ENCODE results near the gene SLC44A1. TPM values are rescaled to one million over a fixed set of nuclear protein-coding genes. Genes with fewer than 3 reads are reported as not detected.

The SLC44A1 gene
- total and polyA plus RNA-seq, 2 of the 13 experiments (the other 11 are each of a cell fraction or from before 2014, with no cell fraction given): 21.4 to 40.8 TPM

DNA sequence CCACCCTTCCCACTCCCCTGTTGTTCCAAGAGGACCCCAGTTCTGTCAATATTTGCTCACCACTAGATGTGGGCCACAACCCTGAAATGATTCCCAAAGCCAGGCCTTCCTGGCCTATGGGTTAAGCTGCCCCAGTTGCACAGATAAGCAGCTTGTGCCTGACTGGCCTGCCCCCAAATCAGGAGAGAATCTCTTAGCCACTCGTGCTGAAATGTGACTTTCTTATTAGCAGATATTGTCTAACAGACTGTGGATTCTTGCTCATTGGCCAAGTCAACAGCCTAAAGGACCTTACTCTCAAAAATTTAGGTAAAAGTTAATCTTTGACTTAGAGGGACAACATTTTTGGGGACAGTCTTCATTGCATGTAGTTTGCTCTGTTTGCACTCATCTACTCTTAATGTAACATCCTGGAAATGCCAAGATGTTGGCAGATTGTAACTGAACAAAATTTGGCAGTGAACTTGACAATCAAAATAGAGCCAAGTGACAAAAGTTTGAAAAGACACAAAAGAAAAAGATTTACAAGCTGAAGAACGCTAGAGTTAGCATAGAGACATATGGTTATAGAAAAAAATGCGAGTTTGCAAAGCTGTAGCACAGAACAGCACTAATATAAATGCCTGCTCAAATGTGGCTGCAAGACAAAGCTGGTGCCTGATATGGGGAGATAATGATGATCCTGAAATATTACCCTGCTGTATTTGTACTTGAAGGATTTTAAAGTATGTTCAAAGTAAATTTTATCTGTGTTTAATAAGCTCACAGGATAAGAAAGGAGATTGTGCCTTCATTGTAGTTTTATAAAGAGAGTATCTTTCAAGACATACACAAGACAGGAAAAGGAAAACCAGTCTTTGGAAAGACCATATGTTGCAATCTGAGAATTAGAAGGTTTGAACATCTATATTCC lies 174.4 kb downstream of the SLC44A1 start (continued):
- no peak; the same call in none of the 2 replicates for TF ChIP-seq CEBPG (CRISPR knock-in tag; IDR thresholded peaks at IDR 0.05)
- TF ChIP-seq MAFK (conservative IDR thresholded peaks at IDR 0.05 in 1 of 2, IDR thresholded peaks at IDR 0.05 in 1 of 2; ENCODE audit: low read length in 2 of 2): no peak
- TF ChIP-seq ZNF383 (CRISPR knock-in tag; IDR thresholded peaks at IDR 0.05; ENCODE audit: borderline replicate concordance): no peak
- peak; percentile 78; the same call in 1 of the 2 replicates for TF ChIP-seq CCDC6 (CRISPR knock-in tag; IDR thresholded peaks at IDR 0.05)
- no peak for TF ChIP-seq ZSCAN31 (CRISPR knock-in tag; IDR thresholded peaks at IDR 0.05; ENCODE audit: low read depth)
- TF ChIP-seq ZNF788 (CRISPR knock-in tag; IDR thresholded peaks at IDR 0.05; ENCODE audit: borderline replicate concordance): peak; percentile 78; the same call in 1 of the 2 replicates
- TF ChIP-seq ZNF891 (CRISPR knock-in tag; IDR thresholded peaks at IDR 0.05): no peak
- TF ChIP-seq PAWR (CRISPR knock-in tag; IDR thresholded peaks at IDR 0.05; ENCODE audit: borderline replicate concordance): no peak
- no peak for TF ChIP-seq STAG1 (CRISPR knock-in tag; IDR thresholded peaks at IDR 0.05)
- TF ChIP-seq, protein P1, sequence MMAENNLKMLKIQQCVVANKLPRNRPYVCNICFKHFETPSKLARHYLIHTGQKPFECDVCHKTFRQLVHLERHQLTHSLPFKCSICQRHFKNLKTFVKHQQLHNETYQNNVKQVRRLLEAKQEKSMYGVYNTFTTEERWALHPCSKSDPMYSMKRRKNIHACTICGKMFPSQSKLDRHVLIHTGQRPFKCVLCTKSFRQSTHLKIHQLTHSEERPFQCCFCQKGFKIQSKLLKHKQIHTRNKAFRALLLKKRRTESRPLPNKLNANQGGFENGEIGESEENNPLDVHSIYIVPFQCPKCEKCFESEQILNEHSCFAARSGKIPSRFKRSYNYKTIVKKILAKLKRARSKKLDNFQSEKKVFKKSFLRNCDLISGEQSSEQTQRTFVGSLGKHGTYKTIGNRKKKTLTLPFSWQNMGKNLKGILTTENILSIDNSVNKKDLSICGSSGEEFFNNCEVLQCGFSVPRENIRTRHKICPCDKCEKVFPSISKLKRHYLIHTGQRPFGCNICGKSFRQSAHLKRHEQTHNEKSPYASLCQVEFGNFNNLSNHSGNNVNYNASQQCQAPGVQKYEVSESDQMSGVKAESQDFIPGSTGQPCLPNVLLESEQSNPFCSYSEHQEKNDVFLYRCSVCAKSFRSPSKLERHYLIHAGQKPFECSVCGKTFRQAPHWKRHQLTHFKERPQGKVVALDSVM (CRISPR knock-in tag; IDR thresholded peaks at IDR 0.05): no peak
- TF ChIP-seq, protein P2, sequence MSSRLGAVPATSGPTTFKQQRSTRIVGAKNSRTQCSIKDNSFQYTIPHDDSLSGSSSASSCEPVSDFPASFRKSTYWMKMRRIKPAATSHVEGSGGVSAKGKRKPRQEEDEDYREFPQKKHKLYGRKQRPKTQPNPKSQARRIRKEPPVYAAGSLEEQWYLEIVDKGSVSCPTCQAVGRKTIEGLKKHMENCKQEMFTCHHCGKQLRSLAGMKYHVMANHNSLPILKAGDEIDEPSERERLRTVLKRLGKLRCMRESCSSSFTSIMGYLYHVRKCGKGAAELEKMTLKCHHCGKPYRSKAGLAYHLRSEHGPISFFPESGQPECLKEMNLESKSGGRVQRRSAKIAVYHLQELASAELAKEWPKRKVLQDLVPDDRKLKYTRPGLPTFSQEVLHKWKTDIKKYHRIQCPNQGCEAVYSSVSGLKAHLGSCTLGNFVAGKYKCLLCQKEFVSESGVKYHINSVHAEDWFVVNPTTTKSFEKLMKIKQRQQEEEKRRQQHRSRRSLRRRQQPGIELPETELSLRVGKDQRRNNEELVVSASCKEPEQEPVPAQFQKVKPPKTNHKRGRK (CRISPR knock-in tag; IDR thresholded peaks at IDR 0.05): no peak
- TF ChIP-seq KDM3A (CRISPR knock-in tag; IDR thresholded peaks at IDR 0.05; ENCODE audit: low read depth): 0 out of 2 replicates have a peak, but pooled peaks have one; percentile 59
- TF ChIP-seq NFRKB (IDR thresholded peaks at IDR 0.05): no peak
- no peak for TF ChIP-seq ZNF432 (CRISPR knock-in tag; IDR thresholded peaks at IDR 0.05; ENCODE audit: borderline replicate concordance)
- TF ChIP-seq, protein P3, sequence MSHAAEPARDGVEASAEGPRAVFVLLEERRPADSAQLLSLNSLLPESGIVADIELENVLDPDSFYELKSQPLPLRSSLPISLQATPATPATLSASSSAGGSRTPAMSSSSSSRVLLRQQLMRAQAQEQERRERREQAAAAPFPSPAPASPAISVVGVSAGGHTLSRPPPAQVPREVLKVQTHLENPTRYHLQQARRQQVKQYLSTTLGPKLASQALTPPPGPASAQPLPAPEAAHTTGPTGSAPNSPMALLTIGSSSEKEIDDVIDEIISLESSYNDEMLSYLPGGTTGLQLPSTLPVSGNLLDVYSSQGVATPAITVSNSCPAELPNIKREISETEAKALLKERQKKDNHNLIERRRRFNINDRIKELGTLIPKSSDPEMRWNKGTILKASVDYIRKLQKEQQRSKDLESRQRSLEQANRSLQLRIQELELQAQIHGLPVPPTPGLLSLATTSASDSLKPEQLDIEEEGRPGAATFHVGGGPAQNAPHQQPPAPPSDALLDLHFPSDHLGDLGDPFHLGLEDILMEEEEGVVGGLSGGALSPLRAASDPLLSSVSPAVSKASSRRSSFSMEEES (CRISPR knock-in tag; IDR thresholded peaks at IDR 0.05): no peak; the same call in 1 of the 2 replicates
- TF ChIP-seq ZNF577 (CRISPR knock-in tag; IDR thresholded peaks at IDR 0.05; ENCODE audit: borderline replicate concordance, low read depth): no peak
- TF ChIP-seq, protein P4, sequence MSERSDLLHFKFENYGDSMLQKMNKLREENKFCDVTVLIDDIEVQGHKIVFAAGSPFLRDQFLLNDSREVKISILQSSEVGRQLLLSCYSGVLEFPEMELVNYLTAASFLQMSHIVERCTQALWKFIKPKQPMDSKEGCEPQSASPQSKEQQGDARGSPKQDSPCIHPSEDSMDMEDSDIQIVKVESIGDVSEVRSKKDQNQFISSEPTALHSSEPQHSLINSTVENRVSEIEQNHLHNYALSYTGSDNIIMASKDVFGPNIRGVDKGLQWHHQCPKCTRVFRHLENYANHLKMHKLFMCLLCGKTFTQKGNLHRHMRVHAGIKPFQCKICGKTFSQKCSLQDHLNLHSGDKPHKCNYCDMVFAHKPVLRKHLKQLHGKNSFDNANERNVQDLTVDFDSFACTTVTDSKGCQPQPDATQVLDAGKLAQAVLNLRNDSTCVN (CRISPR knock-in tag; IDR thresholded peaks at IDR 0.05; ENCODE audit: borderline replicate concordance): no peak
- TF ChIP-seq NFYC (CRISPR knock-in tag; IDR thresholded peaks at IDR 0.05): peak; percentile 82
- TF ChIP-seq RCOR2 (CRISPR knock-in tag; IDR thresholded peaks at IDR 0.05): peak; percentile 79; the same call in 1 of the 2 replicates
- TF ChIP-seq, protein P5, sequence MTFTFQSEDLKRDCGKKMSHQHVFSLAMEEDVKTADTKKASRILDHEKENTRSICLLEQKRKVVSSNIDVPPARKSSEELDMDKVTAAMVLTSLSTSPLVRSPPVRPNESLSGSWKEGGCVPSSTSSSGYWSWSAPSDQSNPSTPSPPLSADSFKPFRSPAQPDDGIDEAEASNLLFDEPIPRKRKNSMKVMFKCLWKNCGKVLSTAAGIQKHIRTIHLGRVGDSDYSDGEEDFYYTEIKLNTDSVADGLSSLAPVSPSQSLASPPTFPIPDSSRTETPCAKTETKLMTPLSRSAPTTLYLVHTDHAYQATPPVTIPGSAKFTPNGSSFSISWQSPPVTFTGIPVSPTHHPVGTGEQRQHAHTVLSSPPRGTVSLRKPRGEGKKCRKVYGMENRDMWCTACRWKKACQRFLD (CRISPR knock-in tag; IDR thresholded peaks at IDR 0.05; ENCODE audit: borderline replicate concordance): no peak
- TF ChIP-seq ZNF850 (CRISPR knock-in tag; conservative IDR thresholded peaks at IDR 0.05): no peak
- peak; percentile 86 for TF ChIP-seq BCL6 (CRISPR knock-in tag; IDR thresholded peaks at IDR 0.05)
